Common myeloid progenitor, CD34-positive (primary cell): Measurements from ENCODE around the gene USP25.

Experiments used
- CTCF ChIA-PET: fragments of 350-600 bp; sonication (Branson Sonifier 250); formaldehyde crosslinking; loops from one replicate; lab custom pipeline; 2021; ENCODE audit warnings: antibody characterized with exemption; lab: Charles Lee
- POLR2A ChIA-PET: fragments of 350-600 bp; sonication (Branson Sonifier 250); formaldehyde crosslinking; loops from one replicate; lab custom pipeline; 2021; ENCODE audit warnings: antibody characterized with exemption; lab: Charles Lee
- DNase-seq, 3 donors: peaks; one replicate each; pipeline versions ENCODE4 v3.0.0 to v3.0.0-alpha.2; 2013
- H3K27ac ChIP-seq, 2 experiments: 1 replicate in 1 of 2; 2 replicates in 1 of 2; pipeline ENCODE4 v1.7.0; 2013; ENCODE audit warnings: inconsistent platforms in 2 of 2, low read length in 2 of 2, mild to moderate bottlenecking in 2 of 2, low read depth in 1 of 2, moderate library complexity in 1 of 2; ENCODE audit not compliant: severe bottlenecking in 2 of 2, insufficient read depth in 1 of 2, poor library complexity in 1 of 2
- H3K27me3 ChIP-seq, 5 experiments: replicated peaks in 2 of 5; 1 replicate in 3 of 5; 2 replicates in 2 of 5; pipeline versions ENCODE4 v1.6.1 to v1.7.0; 2013; ENCODE audit warnings: low read length in 4 of 5, mild to moderate bottlenecking in 2 of 5, moderate library complexity in 2 of 5, inconsistent platforms in 1 of 5; ENCODE audit not compliant: insufficient read depth in 5 of 5, control insufficient read depth in 4 of 5
- H3K36me3 ChIP-seq, 4 experiments: 1 replicate in 2 of 4; 2 replicates in 2 of 4; pipeline versions ENCODE4 v1.6.1 to v1.7.0; 2013; ENCODE audit warnings: low read length in 3 of 4, control low read depth in 1 of 4, mild to moderate bottlenecking in 1 of 4; ENCODE audit not compliant: control insufficient read depth in 4 of 4, insufficient read depth in 4 of 4
- H3K4me1 ChIP-seq, 4 experiments: 1 replicate in 3 of 4; 2 replicates in 1 of 4; pipeline versions ENCODE4 v1.6.1 to v1.7.1; 2013; ENCODE audit warnings: low read length in 3 of 4, mild to moderate bottlenecking in 3 of 4, control low read depth in 1 of 4, inconsistent platforms in 1 of 4, moderate library complexity in 1 of 4; ENCODE audit not compliant: control insufficient read depth in 4 of 4, insufficient read depth in 4 of 4; ENCODE audit errors: control extremely low read depth in 1 of 4
- H3K4me3 ChIP-seq, 7 experiments: 1 replicate in 4 of 7; 2 replicates in 3 of 7; pipeline versions ENCODE4 v1.5.1 to v1.7.0; 2013; ENCODE audit warnings: mild to moderate bottlenecking in 7 of 7, low read length in 6 of 7, moderate library complexity in 6 of 7, inconsistent platforms in 2 of 7, low read depth in 2 of 7, control low read depth in 1 of 7; ENCODE audit not compliant: insufficient read depth in 4 of 7, control insufficient read depth in 1 of 7; ENCODE audit errors: extremely low read depth in 1 of 7
- H3K9me3 ChIP-seq, 5 experiments: 1 replicate in 4 of 5; 2 replicates in 1 of 5; pipeline versions ENCODE4 v1.6.1 to v1.7.1; 2013; ENCODE audit warnings: low read length in 4 of 5, mild to moderate bottlenecking in 2 of 5, inconsistent platforms in 1 of 5, low read depth in 1 of 5, moderate library complexity in 1 of 5; ENCODE audit not compliant: control insufficient read depth in 4 of 5, insufficient read depth in 2 of 5; ENCODE audit errors: control extremely low read depth in 1 of 5
- WGBS: methylation state at CpG from one replicate; pipeline ENCODE4 v1.1.5; 2013; ENCODE audit not compliant: insufficient coverage; 5-methylcytosine and 5-hydroxymethylcytosine counted together

The USP25 gene

GRCh38 chr21:15775981-15776380, 46.2 kb downstream of the USP25 start:
- no peak overlapping the region for H3K27ac ChIP-seq
- POLR2A ChIA-PET, result no interaction called here
- DNase-seq, result peak in 1 of 3 donors; percentile 22
- H3K36me3 ChIP-seq, result peaks cover 10 to 19% (median 16%) of the 10 kb centered on the region in 4 experiments
- H3K27me3 ChIP-seq, result no peaks in the 10 kb centered on the region
- no peak overlapping the region for H3K4me3 ChIP-seq
- peaks cover 0 to 3% (median 0%) of the 10 kb centered on the region in 5 experiments for H3K9me3 ChIP-seq
- peaks cover 0 to 3% (median 0%) of the 10 kb centered on the region in 4 experiments for H3K4me1 ChIP-seq
- CTCF ChIA-PET, result interaction anchor here (2.7 kb wide), 1 partner anchor 12 kb away, joined by 7 read pairs; no protein-coding TSS in a partner anchor

GRCh38 chr21:15776818-15777217, 47.0 kb downstream of the USP25 start:
- POLR2A ChIA-PET, result no interaction called here
- no CpG with 5 or more reads among the region's 2 CpGs for WGBS
- Histone ChIP-seq H3K27ac (no peak overlapping the region), H3K4me1 (peaks cover 0 to 3% (median 0%) of the 10 kb centered on the region in 4 experiments), H3K4me3 (no peak overlapping the region), H3K27me3 (no peaks in the 10 kb centered on the region), H3K36me3 (peaks cover 15 to 24% (median 22%) of the 10 kb centered on the region in 4 experiments), H3K9me3 (peaks cover 0 to 4% (median 0%) of the 10 kb centered on the region in 5 experiments)
- DNase-seq, result no peak
- CTCF ChIA-PET, result interaction anchor here (2.7 kb wide), 1 partner anchor 13 kb away, joined by 7 read pairs; no protein-coding TSS in a partner anchor

- CTCF ChIA-PET, result no interaction called here
- POLR2A ChIA-PET, result no interaction called here
- DNase-seq, result no peak
- Histone ChIP-seq H3K27ac (no peak overlapping the region), H3K4me1 (no peaks in the 10 kb centered on the region), H3K36me3 (peaks cover 22 to 29% (median 26%) of the 10 kb centered on the region in 4 experiments), H3K4me3 (no peak overlapping the region), H3K9me3 (peaks cover 0 to 12% (median 1%) of the 10 kb centered on the region in 5 experiments), H3K27me3 (no peaks in the 10 kb centered on the region)
- 100% methylated on average over 3 of the region's 3 CpGs for WGBS
These were observed 52.2 kb downstream of the USP25 start for GRCh38 chr21:15781986-15782385.

GRCh38 chr21:15788847-15789523, 59.2 kb downstream of the USP25 start:
- CTCF ChIA-PET, result interaction anchor here (1.0 kb wide), 1 partner anchor 79 kb away, joined by 3 read pairs; no protein-coding TSS in a partner anchor
- POLR2A ChIA-PET, result no interaction called here

GRCh38 chr21:15793109-15793508, 63.3 kb downstream of the USP25 start:
- POLR2A ChIA-PET, result no interaction called here
- CTCF ChIA-PET, result interaction anchor here (1.2 kb wide), 1 partner anchor 12 kb away, joined by 3 read pairs; no protein-coding TSS in a partner anchor

More at GRCh38 chr21:15788847-15789523, 59.2 kb downstream of the USP25 start:
- Histone ChIP-seq H3K9me3 (peaks cover 0 to 4% (median 0%) of the 10 kb centered on the region in 5 experiments), H3K27ac (no peak overlapping the region), H3K4me1 (no peaks in the 10 kb centered on the region), H3K36me3 (peaks cover 3 to 9% (median 3%) of the 10 kb centered on the region in 4 experiments), H3K4me3 (no peak overlapping the region), H3K27me3 (no peaks in the 10 kb centered on the region)
- DNase-seq, result no peak
- WGBS, result no CpG with 5 or more reads among the region's 4 CpGs

GRCh38 chr21:15793550-15794235, 63.9 kb downstream of the USP25 start:
- POLR2A ChIA-PET, result no interaction called here
- CTCF ChIA-PET, result interaction anchor here (1.2 kb wide), 1 partner anchor 13 kb away, joined by 3 read pairs; no protein-coding TSS in a partner anchor
- Histone ChIP-seq H3K36me3 (peaks cover 3 to 14% (median 8%) of the 10 kb centered on the region in 4 experiments), H3K9me3 (peaks cover 0 to 4% (median 0%) of the 10 kb centered on the region in 5 experiments), H3K27ac (no peak overlapping the region), H3K27me3 (no peaks in the 10 kb centered on the region), H3K4me3 (no peak overlapping the region), H3K4me1 (no peaks in the 10 kb centered on the region)
- no CpG with 5 or more reads among the region's 1 CpG for WGBS
- no peak for DNase-seq

More at GRCh38 chr21:15793109-15793508, 63.3 kb downstream of the USP25 start:
- H3K27ac ChIP-seq, result no peak overlapping the region
- peaks cover 0 to 4% (median 0%) of the 10 kb centered on the region in 5 experiments for H3K9me3 ChIP-seq
- H3K27me3 ChIP-seq, result no peaks in the 10 kb centered on the region
- peaks cover 3 to 14% (median 10%) of the 10 kb centered on the region in 4 experiments for H3K36me3 ChIP-seq
- no peak for DNase-seq
- H3K4me3 ChIP-seq, result no peak overlapping the region
- H3K4me1 ChIP-seq, result no peaks in the 10 kb centered on the region
